Skin epidermis (tissue), 12 donors: ENCODE results near the gene STAC2.
"Not testable (repeated sequence)": the region's sequence is repeated elsewhere in the genome, so short reads cannot be mapped to it uniquely, and the experiment has no call there.

Experiments
- H3K27ac ChIP-seq, 21 experiments: fragments of 200-600 bp; sonication (generic) in 11 of 21; one replicate each; pipeline ENCODE4 v1.5.0; 2020; ENCODE audit warnings: mild to moderate bottlenecking in 3 of 21, inconsistent platforms in 2 of 21, moderate library complexity in 2 of 21
- H3K4me3 ChIP-seq, 7 experiments: fragments of 200-600 bp; sonication (generic) in 2 of 7; one replicate each; pipeline ENCODE4 v1.5.0; 2020; ENCODE audit warnings: inconsistent platforms in 2 of 7, mild to moderate bottlenecking in 2 of 7, moderate library complexity in 1 of 7

STAC2 gene

DNA sequence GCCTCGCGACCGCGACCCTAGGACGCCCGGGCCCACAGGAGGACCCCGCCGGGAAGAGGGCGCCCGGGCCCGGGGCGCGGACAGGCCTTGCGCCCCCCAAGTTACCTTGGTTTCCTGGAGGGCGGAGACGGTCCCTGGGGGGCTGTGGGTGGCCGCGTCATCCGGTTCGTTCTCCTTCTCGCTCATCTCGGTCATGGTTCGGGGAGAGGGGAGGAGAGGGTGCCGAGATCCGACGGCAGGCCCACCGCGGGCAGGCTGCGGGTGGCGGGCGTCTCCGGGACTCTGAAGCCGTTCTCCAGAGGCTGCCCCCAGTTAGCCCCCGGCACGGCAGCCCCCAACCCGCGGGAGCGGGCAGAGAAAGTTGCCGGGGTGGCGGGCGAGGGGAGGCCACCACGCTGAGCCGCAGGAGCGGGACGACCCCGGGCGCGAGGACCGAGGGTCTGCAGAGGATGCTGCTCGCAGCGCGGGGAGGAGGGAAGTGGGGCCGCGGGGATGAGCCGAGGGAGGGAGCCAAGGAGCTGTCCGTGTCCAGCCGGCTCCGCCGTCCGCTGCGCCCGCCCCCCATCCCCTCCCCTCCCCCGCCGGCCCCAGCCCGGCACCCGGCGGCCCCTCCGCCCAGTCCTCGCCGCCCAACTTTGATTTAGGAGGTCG is at the start of gene STAC2:
STAC2 (minus strand) TSS at position 638 of the 651 bp plus-strand sequence; CDS start at position 195, 443 bp downstream.
- peak within 1 kb of the TSS in 10 of 21 experiments; percentile 7 to 73 (median 44) for H3K27ac ChIP-seq
- H3K4me3 ChIP-seq = peak within 1 kb of the TSS; percentile 6 to 50 (median 22)

DNA sequence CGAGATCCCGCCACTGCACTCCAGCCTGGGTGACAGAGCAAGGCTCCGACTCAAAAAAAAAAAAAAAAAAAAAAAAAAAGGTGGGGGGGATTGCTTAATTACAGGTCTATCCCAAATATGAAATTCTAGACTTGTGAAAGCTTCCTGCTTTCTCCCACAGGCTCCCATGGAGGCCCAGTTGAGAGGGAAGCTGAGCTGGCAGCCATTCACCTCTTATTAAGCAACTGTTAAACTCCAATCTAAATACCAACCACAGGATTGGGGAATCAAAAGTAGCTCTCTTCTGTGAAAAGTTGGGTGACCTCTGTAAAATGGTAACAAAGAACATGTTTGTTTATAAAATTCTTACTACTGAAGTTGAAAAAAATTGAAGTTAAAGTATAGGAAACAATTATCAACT is 45.8 kb upstream of the STAC2 start:
- no peak overlapping the region for H3K27ac ChIP-seq
- H3K4me3 ChIP-seq = no peak overlapping the region

DNA sequence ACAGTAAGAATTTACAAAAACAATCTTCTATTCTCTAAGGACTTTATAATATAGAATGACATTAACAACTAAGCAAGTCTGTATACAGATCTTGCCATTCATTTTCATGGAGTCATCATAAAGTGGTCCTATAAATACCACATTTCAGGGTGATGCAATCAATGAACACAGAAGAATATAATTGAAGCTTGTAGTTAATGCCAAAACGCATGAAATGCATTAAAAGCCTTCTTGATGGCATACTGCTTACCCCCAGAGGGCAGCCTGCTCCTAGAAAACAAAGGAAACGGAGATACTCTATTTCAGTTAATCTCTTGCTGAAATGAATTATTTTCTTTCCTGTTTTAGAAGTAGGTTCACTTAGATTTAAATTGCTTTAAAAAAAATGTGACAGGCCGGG is 45.2 kb upstream of the STAC2 start:
- H3K4me3 ChIP-seq = no peak overlapping the region

GRCh38 chr17:39264119-39264518 is 38.4 kb upstream of the STAC2 start:
- Histone ChIP-seq H3K4me3 (no peak overlapping the region), H3K27ac (no peak overlapping the region)

More for the DNA sequence above, 45.2 kb upstream of the STAC2 start:
- no peak overlapping the region for H3K27ac ChIP-seq

GRCh38 chr17:39261286-39261685 is 35.5 kb upstream of the STAC2 start:
- no peak overlapping the region for H3K4me3 ChIP-seq
- H3K27ac ChIP-seq = no peak overlapping the region

DNA sequence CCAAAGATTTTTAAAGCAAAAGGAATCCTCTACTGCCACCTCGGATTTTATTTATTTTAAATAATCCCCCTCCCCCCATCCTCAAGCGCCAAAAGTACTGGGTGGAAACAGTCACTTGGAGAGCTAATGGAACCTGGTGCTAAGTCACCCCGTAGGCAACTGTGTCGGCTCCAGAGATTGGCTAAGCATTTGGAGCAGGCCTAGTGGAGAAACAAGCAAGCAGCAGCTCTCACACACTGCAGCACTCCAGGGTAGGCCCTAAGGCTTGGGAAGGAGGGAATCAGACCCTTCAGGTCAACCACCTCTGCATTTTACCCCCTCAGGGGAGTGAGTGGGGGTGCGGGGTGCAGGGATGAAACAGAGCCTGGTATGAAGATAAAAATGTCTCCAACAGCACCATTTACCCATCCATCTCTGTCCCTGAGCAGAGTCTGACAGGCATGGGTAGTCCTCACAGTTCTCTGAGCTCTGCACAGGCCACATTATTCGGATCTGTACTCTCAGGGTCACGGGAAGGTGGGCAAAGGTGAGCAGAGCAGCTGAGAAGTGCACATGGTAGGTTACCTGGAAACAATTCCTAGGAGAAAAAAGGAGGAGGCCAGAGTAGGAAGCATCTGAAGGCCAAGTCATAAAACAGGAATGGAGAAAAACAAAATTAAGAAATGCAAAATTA is 27.2 kb upstream of the STAC2 start:
- H3K4me3 ChIP-seq = no peak overlapping the region
- H3K27ac ChIP-seq = no peak overlapping the region

DNA sequence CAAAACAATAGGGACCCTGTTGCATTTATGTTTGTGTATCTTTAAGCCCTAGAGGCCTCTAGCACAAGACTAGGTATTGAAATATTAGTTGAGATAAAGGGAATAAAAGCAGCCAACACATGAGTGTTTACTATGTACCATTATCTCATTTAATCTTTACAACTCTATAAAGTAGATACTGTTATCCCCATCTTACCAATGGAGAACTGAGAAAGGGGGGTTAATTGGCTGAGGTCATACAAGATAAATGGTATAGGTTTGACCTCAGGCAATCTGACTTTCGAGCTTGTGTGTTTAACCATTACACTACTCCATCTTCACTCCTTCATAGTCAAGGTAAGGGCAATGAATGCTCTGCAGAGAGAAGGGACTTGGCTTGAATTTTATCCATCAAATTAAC is 26.3 kb upstream of the STAC2 start:
- Histone ChIP-seq H3K27ac (no peak overlapping the region), H3K4me3 (no peak overlapping the region)

DNA sequence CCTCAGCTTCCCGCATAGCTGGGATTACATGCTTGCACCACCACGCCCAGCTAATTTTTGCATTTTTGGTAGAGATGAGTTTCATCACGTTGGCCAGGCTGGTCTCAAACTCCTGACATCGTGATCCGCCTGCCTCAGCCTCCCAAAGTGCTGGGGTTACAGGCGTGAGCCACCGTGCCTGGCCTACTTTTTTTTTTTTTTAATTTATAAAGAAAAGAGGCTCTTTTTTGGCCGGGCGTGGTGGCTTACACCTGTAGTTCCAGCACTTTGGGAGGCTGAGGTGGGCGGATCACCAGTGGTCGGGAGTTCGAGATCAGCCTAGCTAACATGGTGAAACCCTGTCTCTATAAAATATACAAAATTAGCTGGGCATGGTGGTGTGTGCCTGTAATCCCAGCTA is 24.3 kb upstream of the STAC2 start:
- H3K27ac ChIP-seq, H3K4me3 ChIP-seq: not testable (repeated sequence)

- H3K4me3 ChIP-seq = no peak overlapping the region
- H3K27ac ChIP-seq = no peak overlapping the region
Measured at GRCh38 chr17:39246274-39246673, 20.5 kb upstream of the STAC2 start.

DNA sequence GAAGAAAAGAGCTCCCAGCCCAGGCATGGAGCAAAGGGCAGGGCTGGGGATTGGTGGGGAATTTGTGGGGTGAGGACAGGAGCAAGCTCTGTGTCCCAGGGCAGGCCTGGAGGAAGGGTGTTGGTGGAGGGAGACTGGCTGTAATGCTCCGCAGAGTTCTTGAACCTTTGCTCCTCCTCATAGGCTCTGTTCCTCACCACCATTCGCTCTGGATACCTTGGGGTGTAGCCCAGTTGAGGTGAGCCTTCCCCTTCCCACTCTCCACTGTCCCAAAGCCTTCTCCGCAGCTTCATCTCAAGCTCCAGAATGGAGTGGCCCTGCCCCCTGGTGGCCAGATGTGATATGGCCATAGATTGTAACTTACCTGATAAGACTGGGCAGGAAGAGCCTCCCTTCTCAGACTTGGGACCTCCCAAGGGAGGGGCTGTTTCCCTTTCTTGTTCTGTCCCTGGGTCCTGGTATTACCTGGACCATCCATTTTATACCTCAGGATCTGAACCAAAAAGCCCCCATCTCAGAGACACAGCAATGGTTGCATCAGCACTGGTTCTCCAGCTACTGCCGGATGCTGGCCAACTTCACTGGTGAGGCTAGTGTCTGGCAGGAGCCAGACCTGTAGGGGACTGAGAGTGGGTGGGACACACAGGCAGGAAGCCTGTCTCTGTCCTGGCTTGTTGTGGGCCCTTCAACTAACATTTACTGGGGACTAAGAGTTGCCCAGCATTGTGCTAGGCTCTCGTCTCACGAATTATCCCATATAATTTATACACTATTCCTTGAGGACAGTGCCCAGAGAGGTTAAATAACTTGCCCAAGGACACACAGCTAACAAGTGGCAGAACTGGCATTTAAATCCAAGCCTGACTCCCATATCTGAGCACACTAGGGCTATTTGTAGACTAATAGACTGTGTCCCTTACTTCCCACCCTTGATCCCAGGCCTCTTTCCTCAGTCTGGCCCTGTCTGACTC is 19.1 kb upstream of the STAC2 start:
- Histone ChIP-seq H3K4me3 (no peak overlapping the region), H3K27ac (peak overlapping the region in 1 of 21 experiments; percentile 17)

- peak overlapping the region in 1 of 21 experiments; percentile 17 for H3K27ac ChIP-seq
- no peak overlapping the region for H3K4me3 ChIP-seq
Measured at GRCh38 chr17:39244016-39244599, 18.4 kb upstream of the STAC2 start.

DNA sequence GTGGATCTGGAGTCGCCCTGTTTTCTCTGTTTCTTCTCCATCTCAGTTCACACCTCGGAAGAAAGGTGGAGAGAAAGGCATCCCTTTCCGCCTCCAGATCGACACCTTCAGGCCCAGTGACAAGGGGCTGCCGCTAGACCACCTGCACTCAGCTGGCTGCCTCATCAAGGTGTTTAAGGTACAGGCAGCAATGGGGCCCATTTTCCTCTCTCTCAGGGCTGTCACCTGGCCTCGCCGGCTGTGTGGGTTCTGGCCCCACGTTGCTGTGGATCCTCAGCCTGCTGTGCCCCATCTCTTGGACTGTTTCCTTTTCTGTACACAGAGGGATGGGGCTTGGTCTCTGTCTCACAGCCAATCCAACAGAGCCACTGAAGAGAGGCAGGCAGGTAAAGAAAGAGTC is 17.4 kb upstream of the STAC2 start:
- Histone ChIP-seq H3K4me3 (no peak overlapping the region), H3K27ac (no peak overlapping the region)

DNA sequence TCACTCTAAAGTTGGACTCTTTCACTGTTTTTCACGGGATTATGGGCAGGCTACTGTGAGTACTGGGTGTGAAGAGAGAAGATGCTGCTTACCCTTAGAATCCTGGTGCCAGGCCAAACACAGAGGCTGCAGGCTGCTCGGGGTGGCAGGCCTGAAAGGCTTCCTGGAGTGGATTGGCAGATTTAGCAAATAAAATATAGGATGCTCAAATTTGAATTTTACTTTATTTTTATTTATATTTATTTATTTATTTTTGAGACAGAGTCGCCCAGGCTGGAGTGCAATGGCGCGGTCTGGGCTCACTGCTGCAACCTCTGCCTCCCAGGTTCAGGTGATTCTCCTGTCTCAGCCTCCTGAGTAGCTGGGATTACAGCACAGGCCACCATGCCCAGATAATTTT is 14.9 kb upstream of the STAC2 start:
- Histone ChIP-seq H3K4me3 (no peak overlapping the region), H3K27ac (no peak overlapping the region)

DNA sequence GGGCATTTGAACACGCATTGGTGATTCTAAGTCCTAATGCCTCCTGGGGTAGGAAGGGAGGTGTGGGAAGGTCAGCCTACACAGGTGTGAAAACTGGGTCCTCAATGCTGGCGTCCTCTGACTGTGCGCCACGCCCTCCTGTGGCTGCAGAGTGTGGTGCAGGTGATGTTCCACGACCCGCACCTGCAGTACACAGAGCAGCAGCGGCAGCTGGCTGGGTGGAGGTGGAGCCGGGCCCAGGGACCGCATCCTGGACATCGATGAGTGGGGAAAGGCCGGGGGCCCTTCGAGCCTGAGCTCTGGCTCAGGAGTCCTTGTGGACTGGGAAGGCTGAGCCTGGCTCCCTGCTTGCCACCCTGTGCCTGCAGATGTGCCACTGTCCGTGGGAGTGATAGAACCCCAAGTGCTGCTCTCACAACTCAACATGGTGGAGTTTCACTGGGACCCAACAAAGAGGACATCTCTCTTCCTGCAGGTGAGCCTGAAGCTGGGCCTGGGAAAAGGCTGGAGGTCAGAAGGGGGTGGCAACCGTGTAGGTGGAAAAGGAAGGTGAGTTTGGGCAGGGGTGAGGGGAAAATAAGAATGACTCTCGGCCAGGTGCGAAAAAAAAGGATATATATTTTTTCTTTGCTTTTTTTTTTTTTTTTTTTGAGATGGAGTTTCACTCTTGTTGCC is 14.0 kb upstream of the STAC2 start:
- no peak overlapping the region for H3K27ac ChIP-seq
- no peak overlapping the region for H3K4me3 ChIP-seq

GRCh38 chr17:39238311-39238972 is 12.7 kb upstream of the STAC2 start:
- Histone ChIP-seq H3K27ac (peak overlapping the region in 15 of 21 experiments; percentile 6 to 91 (median 69)), H3K4me3 (peak overlapping the region in 1 of 7 experiments; percentile 1)

GRCh38 chr17:39237586-39237985 is 11.8 kb upstream of the STAC2 start:
- Histone ChIP-seq H3K4me3 (no peak overlapping the region), H3K27ac (peak overlapping the region in 11 of 21 experiments; percentile 31 to 91 (median 72))

DNA sequence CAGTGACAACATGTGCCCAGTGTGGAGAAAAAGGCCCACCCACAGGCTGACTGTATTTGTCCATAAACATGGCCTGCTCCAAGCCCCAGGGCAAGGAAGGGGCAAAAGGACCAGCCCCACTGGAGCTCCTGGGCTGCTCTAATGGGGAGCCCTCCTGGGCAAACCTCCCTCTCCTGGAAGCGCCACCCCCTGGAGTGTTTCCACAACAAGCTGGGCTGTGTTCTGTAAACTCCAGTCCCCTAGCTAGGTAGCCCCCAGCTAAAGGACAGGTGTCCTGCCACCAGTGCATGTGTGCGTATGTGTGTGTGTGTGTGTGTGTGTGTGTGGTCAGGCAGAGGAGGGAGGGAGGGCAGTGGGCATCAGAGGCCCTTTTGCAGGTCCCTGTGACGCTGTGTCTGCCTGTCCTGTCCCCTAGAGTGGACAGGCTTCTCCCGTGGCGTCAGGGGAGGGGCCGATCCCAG is 11.3 kb upstream of the STAC2 start:
- H3K4me3 ChIP-seq = no peak overlapping the region
- peak overlapping the region in 3 of 21 experiments; percentile 46 to 89 (median 85) for H3K27ac ChIP-seq

GRCh38 chr17:39236450-39236927 is 10.7 kb upstream of the STAC2 start:
- Histone ChIP-seq H3K27ac (peak overlapping the region in 3 of 21 experiments; percentile 5 to 46 (median 45)), H3K4me3 (no peak overlapping the region)
